NCI-H69 (cell line): ENCODE results near the gene LIMS2.

Experiments
- DNase-seq: peaks from one replicate; lab custom pipeline; 2025; lab: John Stamatoyannopoulos, UW

The LIMS2 gene

GRCh38 chr2:127675331-127676261, at the start of gene LIMS2:
Gene LIMS2, minus strand, starts transcription at chr2:127675530. Its CDS starts 506 bp downstream, at chr2:127675024.
- peak; percentile 26 for DNase-seq

GRCh38 chr2:127722807-127723206, 47.5 kb upstream of the LIMS2 start:
- no peak for DNase-seq

GRCh38 chr2:127721978-127722355, 46.6 kb upstream of the LIMS2 start:
- DNase-seq = no peak

- no peak for DNase-seq
These were observed 46.1 kb upstream of the LIMS2 start for GRCh38 chr2:127721311-127721977.

- DNase-seq = no peak
These were observed 44.2 kb upstream of the LIMS2 start for GRCh38 chr2:127719301-127720218.

GRCh38 chr2:127718271-127718670, 42.9 kb upstream of the LIMS2 start:
- no peak for DNase-seq

- DNase-seq = no peak
These were observed 40.6 kb upstream of the LIMS2 start for GRCh38 chr2:127715778-127716449.

- DNase-seq = no peak
These were observed 38.2 kb upstream of the LIMS2 start for GRCh38 chr2:127713562-127713961.

- no peak for DNase-seq
These were observed 37.7 kb upstream of the LIMS2 start for GRCh38 chr2:127712999-127713398.

- no peak for DNase-seq
These were observed 34.0 kb upstream of the LIMS2 start for GRCh38 chr2:127709336-127709735.

- DNase-seq = no peak
These were observed 32.7 kb upstream of the LIMS2 start for GRCh38 chr2:127707890-127708648.

- DNase-seq = peak; percentile 10
These were observed 31.1 kb upstream of the LIMS2 start for GRCh38 chr2:127706215-127706990.

GRCh38 chr2:127705391-127706065, 30.2 kb upstream of the LIMS2 start:
- DNase-seq = no peak

- DNase-seq = no peak
These were observed 29.5 kb upstream of the LIMS2 start for GRCh38 chr2:127704641-127705390.

- no peak for DNase-seq
These were observed 28.0 kb upstream of the LIMS2 start for GRCh38 chr2:127703282-127703681.

GRCh38 chr2:127702395-127703009, 27.2 kb upstream of the LIMS2 start:
- DNase-seq = peak; percentile 23

GRCh38 chr2:127701651-127702394, 26.5 kb upstream of the LIMS2 start:
- DNase-seq = peak; percentile 77
